Panc1 (cell line): ENCODE results near the gene NPHP1. TPM values are rescaled to one million over a fixed set of nuclear protein-coding genes. Genes with fewer than 3 reads are reported as not detected.
A peak's percentile ranks its signal among the peaks of the same experiment; 100 is the strongest.

Experiments used
- ATAC-seq: fragments of 200-7000 bp; cut with Tn5 transposase; 2 replicates; pipeline ENCODE4 v1.9.1; 2020; ENCODE audit warnings: mild to moderate bottlenecking, moderate library complexity
- BruUV-seq: library from RNA; stranded (reverse); fragments of 400-500 nt; replicated peaks from 2 replicates; lab custom pipeline; 2021; lab: Mats Ljungman, UMichigan
- CTCF ChIA-PET: fragments of 300-600 bp; sonication (Branson Sonifier 250); formaldehyde crosslinking; loops from one replicate; lab custom pipeline; 2022; ENCODE audit warnings: antibody characterized with exemption; lab: Charles Lee
- POLR2A ChIA-PET: fragments of 300-600 bp; sonication (Branson Sonifier 250); formaldehyde crosslinking; loops from one replicate; lab custom pipeline; 2022; ENCODE audit warnings: antibody characterized with exemption; lab: Charles Lee
- DNase-seq: peaks from one replicate; pipeline ENCODE4 v3.0.0-alpha.2; 2010; ENCODE audit warnings: low read depth, low spot score
- H3K27ac ChIP-seq: 2 replicates; pipeline ENCODE4 v1.5.1; 2011; ENCODE audit warnings: mild to moderate bottlenecking, low read length, inconsistent platforms
- H3K27me3 ChIP-seq: fragments of 200-500 bp; sonication (Bioruptor generic); 2 replicates; pipeline ENCODE4 v1.6.0; 2014; ENCODE audit warnings: low read length, inconsistent platforms; ENCODE audit not compliant: control insufficient read depth, insufficient read depth
- H3K36me3 ChIP-seq: fragments of 200-500 bp; sonication (Bioruptor generic); 2 replicates; pipeline ENCODE4 v1.5.1; 2014; ENCODE audit warnings: inconsistent platforms, mild to moderate bottlenecking, low read length, moderate library complexity; ENCODE audit not compliant: control insufficient read depth, insufficient read depth
- H3K4me1 ChIP-seq: 2 replicates; pipeline ENCODE4 v1.5.1; 2011; ENCODE audit warnings: inconsistent platforms, mild to moderate bottlenecking, low read length, moderate library complexity; ENCODE audit not compliant: control insufficient read depth, insufficient read depth
- H3K4me3 ChIP-seq, 2 experiments: 2 replicates each; pipeline ENCODE4 v1.5.1; 2011 to 2012; ENCODE audit warnings: low read depth in 2 of 2, low read length in 2 of 2, mild to moderate bottlenecking in 2 of 2, inconsistent platforms in 1 of 2, moderate library complexity in 1 of 2
- H3K9me3 ChIP-seq: fragments of 200-500 bp; sonication (Bioruptor generic); 2 replicates; pipeline ENCODE4 v1.5.1; 2014; ENCODE audit warnings: low read depth, mild to moderate bottlenecking, inconsistent platforms, low read length, moderate library complexity; ENCODE audit not compliant: control insufficient read depth, insufficient read depth
- POLR2AphosphoS5 ChIP-seq: IDR thresholded peaks from 2 replicates; pipeline ENCODE4 v1.6.1; 2012; ENCODE audit warnings: mild to moderate bottlenecking, low read depth, low read length, moderate library complexity
- REST ChIP-seq, 2 experiments: IDR thresholded peaks; 2 replicates each; pipeline ENCODE4 v1.6.1; 2011 to 2012; ENCODE audit warnings: low read depth in 2 of 2, control low read depth in 1 of 2, low read length in 1 of 2, mild to moderate bottlenecking in 1 of 2, moderate library complexity in 1 of 2; ENCODE audit not compliant: insufficient read depth in 1 of 2
- SIN3A ChIP-seq: IDR thresholded peaks from 2 replicates; pipeline ENCODE4 v1.6.1; 2012; ENCODE audit warnings: low read depth, mild to moderate bottlenecking, low read length, moderate library complexity, borderline replicate concordance; ENCODE audit not compliant: insufficient read depth
- TCF7L2 ChIP-seq: IDR thresholded peaks from 2 replicates; pipeline ENCODE4 v1.6.1; 2011; ENCODE audit warnings: mild to moderate bottlenecking, low read depth, low read length, inconsistent platforms
- in situ Hi-C: cut with HindIII; loops from 2 replicates; pipeline ENCODE4 v1.10.0; 2016; ENCODE audit warnings: low sequenced_read_pairs, low pct_unique_long_range_greater_than_20kb
- intact Hi-C: fragments of 100-400 bp; cut with micrococcal nuclease; formaldehyde crosslinking; loops from one replicate; pipeline ENCODE4 v1.10.0; 2022; ENCODE audit not compliant: unreplicated experiment
- total RNA-seq: library from RNA; stranded (reverse); gene quantifications from one replicate; pipeline ENCODE4 v1.2.1, GENCODE V29; 2021; ENCODE audit not compliant: unreplicated experiment
- TF ChIP-seq, protein P1 (sequence below): fragments of 450-650 bp; IDR thresholded peaks from 2 replicates; pipeline ENCODE4 v1.5.1; 2017; ENCODE audit warnings: mild to moderate bottlenecking

NPHP1 gene
- total RNA-seq, 1 experiment from 2014 or later = 7.2 TPM

GRCh38 chr2:110100480-110100879 lies 104.3 kb downstream of the NPHP1 start:
- POLR2A ChIA-PET = no interaction called here
- no peaks in the 10 kb centered on the region for H3K9me3 ChIP-seq
- in situ Hi-C loops (no loop called here), intact Hi-C loops (no loop called here)
- ATAC-seq (no peak), DNase-seq (no peak)
- H3K4me3 ChIP-seq = no peak overlapping the region
- peaks cover 75% of the 10 kb centered on the region for H3K4me1 ChIP-seq
- TF ChIP-seq SIN3A (no peak), POLR2AphosphoS5 (no peak), TCF7L2 (no peak)
- TF ChIP-seq, protein P1, sequence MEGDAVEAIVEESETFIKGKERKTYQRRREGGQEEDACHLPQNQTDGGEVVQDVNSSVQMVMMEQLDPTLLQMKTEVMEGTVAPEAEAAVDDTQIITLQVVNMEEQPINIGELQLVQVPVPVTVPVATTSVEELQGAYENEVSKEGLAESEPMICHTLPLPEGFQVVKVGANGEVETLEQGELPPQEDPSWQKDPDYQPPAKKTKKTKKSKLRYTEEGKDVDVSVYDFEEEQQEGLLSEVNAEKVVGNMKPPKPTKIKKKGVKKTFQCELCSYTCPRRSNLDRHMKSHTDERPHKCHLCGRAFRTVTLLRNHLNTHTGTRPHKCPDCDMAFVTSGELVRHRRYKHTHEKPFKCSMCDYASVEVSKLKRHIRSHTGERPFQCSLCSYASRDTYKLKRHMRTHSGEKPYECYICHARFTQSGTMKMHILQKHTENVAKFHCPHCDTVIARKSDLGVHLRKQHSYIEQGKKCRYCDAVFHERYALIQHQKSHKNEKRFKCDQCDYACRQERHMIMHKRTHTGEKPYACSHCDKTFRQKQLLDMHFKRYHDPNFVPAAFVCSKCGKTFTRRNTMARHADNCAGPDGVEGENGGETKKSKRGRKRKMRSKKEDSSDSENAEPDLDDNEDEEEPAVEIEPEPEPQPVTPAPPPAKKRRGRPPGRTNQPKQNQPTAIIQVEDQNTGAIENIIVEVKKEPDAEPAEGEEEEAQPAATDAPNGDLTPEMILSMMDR = no peak
- no peaks in the 10 kb centered on the region for H3K27me3 ChIP-seq
- BruUV-seq = no TSS peak
- CTCF ChIA-PET = no interaction called here
- H3K36me3 ChIP-seq = peaks cover 4% of the 10 kb centered on the region; the same call in 1 of the 2 replicates
- H3K27ac ChIP-seq = peak overlapping the region; percentile 94

DNA sequence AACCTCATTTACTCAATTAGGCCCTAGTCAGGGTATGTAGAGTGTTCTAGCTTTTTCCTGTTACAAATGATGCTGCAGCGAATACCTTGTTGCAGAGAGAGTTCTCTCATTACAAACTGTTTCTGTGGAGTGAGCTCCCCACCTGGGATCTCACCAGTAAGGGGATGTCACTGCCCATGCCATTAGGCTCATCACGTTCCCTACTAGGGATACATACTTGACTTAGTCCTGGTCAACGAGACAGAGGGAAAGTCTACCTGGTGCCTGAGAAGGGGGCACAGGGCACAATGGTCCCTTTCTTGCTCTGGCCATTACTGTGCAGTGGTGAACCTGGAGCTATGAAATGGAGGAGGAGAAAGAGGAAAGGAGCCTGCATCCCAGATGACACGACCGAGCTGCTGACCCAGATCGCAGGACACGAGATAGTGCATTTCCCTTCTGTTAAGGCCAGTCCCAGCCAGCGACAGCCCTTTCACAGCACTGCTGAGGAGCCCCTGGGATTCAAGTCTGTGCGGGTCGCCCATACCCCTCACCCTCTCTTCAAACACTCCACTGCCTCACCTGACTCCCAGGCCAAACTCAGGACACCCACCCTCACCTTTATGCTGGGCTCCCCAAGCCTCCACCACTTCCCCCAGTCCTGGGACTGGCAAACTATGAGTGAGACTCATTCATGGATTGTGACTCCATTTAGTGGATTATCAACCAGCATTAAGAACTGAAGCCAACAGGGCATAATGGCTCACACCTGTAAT lies 105.2 kb downstream of the NPHP1 start:
- peaks cover 70% of the 10 kb centered on the region for H3K4me1 ChIP-seq
- TF ChIP-seq TCF7L2 (no peak), POLR2AphosphoS5 (no peak), SIN3A (no peak), REST (IDR thresholded peaks at IDR 0.05; ENCODE audit: insufficient read depth in 1 of 2, low read depth in 2 of 2, low read length in 1 of 2) (no peak)
- TF ChIP-seq, protein P1 = no peak
- no peaks in the 10 kb centered on the region for H3K27me3 ChIP-seq
- ChIA-PET POLR2A (no interaction called here), CTCF (no interaction called here)
- peak overlapping the region; percentile 94 for H3K27ac ChIP-seq
- no TSS peak for BruUV-seq
- in situ Hi-C loops (no loop called here), intact Hi-C loops (no loop called here)
- DNase-seq (no peak), ATAC-seq (no peak)
- H3K4me3 ChIP-seq = no peak overlapping the region
- H3K9me3 ChIP-seq = no peaks in the 10 kb centered on the region
- H3K36me3 ChIP-seq = peaks cover under 1% of the 10 kb centered on the region; the same call in 1 of the 2 replicates
